ENCODE results near the gene FAM228A.

- TF ChIP-seq EZH2phosphoT487 (IDR thresholded peaks at IDR 0.05; ENCODE audit: insufficient read depth, low read depth): no peak
- no peak for TF ChIP-seq EZH2 (IDR thresholded peaks at IDR 0.05; ENCODE audit: insufficient read depth, poor library complexity, severe bottlenecking)
Observed at GRCh38 chr2:24182507-24182906, 7.7 kb downstream of the FAM228A start.
